NAMALWA (cell line): Measurements from ENCODE around the gene PDZD2.
"Not testable (repeated sequence)": the region's sequence is repeated elsewhere in the genome, so short reads cannot be mapped to it uniquely, and the experiment has no call there.

Experiments used
- DNase-seq: peaks from one replicate; pipeline ENCODE4 v3.0.0-alpha.2; 2015; ENCODE audit warnings: low spot score

The PDZD2 gene

DNA sequence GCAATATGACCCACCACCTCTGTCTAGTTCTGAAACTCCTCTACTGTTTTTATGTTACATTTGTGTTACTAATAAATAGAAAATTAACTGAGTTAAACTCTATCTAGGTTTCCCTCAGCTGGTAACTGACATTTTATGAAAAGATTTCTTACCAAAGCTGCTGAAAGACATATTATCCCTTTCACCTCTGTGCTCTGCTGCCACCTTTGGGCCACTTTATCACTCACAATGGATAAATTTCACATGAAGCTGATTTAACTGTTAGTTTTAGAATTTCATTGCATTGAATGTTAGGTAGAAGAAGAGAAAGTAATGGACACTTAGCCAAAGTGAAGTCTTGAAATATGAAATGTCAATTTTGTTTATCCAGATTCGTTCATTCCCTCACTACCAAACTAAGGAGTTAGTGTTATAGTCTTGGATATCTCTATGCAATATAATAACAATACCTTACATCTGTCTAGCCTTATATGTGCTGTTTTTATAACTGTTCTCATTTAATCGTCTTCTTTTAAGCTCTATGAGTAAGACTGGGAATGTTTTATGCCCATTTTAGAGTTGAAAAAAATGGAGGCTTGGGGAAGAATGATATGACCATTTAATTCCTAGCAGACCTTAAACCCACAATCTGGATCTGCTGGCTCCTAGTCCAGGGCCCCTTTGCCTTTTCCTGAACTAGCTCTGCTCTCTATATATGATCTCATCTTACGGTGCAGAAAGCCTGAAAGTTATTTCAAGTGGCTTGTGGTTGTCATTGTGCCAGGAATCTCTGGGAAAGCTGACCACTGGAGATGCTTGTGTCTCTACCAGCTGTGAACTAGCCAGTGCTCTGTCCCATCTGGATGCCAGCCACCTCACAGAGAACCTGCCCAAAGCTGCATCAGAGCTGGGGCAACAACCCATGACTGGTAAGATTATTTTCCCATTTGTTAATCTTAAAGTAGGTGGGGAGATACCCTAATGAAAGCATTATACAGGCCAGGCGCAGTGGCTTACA lies 438.1 kb downstream of the PDZD2 start:
- DNase-seq: peak; percentile 76

DNA sequence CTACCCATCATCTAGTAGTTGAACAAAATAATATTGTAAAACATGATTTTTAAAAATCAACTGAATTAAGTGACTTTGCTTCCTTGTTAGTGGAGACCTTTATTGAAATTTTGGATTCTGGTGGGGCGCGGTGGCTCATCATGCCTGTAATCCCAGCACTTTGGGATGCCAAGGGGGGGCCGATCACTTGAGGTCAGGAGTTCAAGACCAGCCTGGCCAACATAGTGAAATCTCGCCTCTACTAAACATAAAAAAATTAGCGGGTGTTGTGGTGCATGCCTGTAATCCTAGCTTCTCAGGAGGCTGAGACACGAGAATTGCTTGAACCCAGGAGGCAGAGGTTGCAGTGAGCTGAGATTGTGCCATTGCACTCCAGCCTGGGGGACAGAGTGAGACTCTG lies 439.9 kb downstream of the PDZD2 start:
- not testable (repeated sequence) for DNase-seq

DNA sequence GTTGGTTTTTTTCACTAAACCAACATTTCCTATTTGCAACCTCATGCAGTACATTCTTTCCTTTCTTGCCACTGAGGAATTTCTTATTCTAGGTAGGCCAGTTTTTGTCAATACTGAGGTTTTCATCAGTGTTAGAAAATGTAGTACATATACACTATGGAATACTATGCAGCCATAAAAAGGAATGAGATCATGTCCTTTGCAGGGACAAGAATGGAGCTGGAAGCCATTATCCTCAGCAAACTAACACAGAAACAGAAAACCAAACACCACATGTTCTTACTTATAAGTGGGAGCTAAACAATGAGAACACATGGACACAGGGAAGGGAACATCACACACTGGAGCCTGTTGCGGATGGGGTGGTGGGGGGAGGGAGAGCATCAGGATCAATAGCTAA lies 441.6 kb downstream of the PDZD2 start:
- not testable (repeated sequence) for DNase-seq

DNA sequence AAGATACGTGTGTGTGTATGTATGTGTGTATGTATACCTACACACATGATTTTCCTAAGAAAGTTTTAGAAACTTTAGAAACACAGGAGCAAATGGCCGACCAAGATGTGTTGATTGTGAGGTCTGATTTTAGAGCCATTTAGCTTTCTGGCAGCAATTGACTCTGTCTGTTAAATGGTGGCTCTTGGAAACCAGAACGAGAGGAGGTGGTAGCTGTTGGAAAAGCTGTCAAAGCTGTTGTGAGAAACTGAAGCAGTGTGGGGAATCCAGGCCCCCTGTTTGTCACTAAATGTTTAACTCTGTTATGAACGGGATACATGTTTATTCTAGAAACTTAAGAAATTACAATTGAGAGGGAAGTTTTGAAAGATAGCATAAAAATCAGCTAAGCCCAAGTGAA lies 443.8 kb downstream of the PDZD2 start:
- DNase-seq: no peak

DNA sequence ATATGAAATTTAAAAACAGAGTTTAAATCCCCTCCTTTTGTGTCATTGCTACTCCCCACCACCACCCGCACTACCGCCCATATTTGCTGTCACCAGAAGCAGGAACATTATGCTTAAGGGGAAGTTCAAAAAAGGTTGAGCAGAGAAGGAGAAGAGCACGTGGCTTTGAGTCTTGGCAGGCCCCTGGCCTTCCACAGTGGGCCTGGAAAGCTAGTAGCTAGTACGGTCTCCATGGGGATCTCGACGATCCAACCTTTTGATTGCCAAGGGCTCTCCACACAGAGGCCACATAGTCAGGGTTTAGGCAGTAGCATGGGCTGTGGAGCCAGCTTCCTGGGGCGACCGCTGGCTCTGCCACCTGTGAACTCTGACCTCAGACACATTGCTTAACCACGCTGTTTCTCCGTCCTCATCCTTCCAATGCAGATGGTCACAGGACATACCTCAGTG lies 445.1 kb downstream of the PDZD2 start:
- no peak for DNase-seq

DNA sequence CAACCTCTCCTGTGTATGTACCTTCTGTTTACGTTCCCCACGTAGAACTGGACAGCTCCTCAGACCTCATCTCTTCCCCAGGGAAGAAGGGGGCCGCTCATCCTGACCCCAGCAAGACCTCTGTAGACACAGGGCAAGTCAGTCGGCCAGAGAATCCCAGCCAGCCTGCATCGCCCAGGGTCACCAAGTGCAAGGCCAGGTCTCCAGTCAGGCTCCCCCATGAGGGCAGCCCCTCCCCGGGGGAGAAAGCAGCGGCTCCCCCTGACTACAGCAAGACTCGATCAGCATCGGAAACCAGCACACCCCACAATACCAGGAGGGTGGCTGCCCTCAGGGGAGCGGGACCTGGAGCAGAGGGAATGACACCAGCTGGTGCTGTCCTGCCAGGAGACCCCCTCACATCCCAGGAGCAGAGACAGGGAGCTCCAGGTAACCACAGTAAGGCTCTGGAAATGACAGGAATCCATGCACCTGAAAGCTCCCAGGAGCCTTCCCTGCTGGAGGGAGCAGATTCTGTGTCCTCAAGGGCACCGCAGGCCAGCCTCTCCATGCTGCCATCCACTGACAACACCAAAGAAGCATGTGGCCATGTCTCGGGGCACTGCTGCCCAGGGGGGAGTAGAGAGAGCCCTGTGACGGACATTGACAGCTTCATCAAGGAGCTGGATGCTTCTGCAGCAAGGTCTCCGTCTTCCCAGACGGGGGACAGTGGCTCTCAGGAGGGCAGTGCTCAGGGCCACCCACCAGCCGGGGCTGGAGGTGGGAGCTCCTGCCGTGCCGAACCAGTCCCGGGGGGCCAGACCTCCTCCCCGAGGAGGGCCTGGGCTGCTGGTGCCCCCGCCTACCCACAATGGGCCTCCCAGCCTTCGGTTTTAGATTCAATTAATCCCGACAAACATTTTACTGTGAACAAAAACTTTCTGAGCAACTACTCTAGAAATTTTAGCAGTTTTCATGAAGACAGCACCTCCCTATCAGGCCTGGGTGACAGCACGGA lies 448.5 kb downstream of the PDZD2 start:
- no peak for DNase-seq

DNA sequence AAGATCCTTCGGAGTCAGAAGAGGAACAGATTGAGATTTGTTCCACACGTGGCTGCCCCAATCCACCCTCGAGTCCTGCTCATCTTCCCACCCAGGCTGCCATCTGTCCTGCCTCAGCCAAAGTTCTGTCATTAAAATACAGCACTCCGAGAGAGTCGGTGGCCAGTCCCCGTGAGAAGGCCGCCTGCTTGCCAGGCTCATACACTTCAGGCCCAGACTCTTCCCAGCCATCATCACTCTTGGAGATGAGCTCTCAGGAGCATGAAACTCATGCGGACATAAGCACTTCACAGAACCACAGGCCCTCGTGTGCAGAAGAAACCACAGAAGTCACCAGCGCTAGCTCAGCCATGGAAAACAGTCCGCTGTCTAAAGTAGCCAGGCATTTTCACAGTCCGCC lies 449.3 kb downstream of the PDZD2 start:
- no peak for DNase-seq

DNA sequence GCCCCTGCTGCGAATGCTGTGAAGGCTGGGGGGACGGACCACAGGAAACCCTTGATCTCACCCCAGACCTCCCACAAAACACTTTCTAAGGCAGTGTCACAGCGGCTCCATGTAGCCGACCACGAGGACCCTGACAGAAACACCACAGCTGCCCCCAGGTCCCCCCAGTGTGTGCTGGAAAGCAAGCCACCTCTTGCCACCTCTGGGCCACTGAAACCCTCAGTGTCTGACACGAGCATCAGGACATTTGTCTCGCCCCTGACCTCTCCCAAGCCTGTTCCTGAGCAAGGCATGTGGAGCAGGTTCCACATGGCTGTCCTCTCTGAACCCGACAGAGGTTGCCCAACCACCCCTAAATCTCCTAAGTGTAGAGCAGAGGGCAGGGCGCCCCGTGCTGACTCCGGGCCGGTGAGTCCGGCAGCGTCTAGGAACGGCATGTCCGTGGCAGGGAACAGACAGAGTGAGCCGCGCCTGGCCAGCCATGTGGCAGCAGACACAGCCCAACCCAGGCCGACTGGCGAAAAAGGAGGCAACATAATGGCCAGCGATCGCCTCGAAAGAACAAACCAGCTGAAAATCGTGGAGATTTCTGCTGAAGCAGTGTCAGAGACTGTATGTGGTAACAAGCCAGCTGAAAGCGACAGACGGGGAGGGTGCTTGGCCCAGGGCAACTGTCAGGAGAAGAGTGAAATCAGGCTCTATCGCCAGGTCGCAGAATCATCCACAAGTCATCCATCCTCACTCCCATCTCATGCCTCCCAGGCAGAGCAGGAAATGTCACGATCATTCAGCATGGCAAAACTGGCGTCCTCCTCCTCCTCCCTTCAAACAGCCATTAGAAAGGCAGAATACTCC lies 450.4 kb downstream of the PDZD2 start:
- DNase-seq: no peak

DNA sequence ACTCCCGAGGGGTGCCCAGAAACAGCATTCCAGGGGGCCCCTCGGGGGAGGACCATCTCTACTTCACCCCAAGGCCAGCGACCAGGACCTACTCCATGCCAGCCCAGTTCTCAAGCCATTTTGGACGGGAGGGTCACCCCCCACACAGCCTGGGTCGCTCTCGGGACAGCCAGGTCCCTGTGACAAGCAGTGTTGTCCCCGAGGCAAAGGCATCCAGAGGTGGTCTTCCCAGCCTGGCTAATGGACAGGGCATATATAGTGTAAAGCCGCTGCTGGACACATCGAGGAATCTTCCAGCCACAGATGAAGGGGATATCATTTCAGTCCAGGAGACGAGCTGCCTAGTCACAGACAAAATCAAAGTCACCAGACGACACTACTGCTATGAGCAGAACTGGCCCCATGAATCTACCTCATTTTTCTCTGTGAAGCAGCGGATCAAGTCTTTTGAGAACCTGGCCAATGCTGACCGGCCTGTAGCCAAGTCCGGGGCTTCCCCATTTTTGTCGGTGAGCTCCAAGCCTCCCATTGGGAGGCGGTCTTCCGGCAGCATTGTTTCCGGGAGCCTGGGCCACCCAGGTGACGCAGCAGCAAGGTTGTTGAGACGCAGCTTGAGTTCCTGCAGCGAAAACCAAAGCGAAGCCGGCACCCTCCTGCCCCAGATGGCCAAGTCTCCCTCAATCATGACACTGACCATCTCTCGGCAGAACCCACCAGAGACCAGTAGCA lies 451.3 kb downstream of the PDZD2 start:
- no peak for DNase-seq

DNA sequence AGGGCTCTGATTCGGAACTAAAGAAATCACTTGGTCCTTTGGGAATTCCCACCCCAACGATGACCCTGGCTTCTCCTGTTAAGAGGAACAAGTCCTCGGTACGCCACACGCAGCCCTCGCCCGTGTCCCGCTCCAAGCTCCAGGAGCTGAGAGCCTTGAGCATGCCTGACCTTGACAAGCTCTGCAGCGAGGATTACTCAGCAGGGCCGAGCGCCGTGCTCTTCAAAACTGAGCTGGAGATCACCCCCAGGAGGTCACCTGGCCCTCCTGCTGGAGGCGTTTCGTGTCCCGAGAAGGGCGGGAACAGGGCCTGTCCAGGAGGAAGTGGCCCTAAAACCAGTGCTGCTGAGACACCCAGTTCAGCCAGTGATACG lies 451.8 kb downstream of the PDZD2 start:
- DNase-seq: no peak

DNA sequence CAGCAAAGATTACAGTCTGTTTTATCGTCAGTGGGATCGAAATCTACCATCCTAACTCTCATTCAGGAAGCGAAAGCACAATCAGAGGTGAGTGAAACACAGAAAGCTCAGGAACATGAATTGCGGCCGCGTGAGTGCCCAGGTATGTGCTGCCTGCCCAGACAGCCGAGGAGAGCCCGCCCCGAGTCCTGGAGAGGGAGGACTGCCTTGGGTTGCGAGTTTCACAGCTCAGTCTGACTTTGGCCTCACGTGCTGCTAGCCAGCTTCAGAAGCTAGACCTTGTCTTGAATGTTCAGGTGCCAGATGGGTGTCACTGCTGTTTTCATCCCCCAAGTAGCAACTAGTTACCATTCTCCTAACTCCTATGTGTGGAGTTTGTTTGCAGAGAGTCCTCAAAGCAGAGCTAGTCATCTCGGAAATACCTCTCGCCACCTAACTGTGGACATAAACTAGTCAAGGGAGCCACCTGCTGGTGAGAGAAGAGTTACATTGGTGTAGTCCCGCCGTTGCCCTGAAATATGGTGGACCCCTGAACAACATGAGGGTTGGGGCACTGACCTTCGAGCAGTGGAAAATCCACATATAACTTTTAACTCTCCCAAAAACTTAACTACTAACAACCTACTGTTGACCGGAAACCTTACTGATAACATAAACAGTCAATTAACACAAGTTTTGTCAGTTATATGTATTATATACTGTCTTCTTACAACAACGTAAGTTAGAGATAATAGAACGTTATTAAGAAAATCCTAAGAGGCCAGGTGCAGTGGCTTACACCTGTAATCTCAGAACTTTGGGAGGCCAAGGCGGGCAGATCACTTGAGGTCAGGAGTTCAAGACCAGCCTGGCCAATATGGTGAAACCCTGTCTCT lies 454.2 kb downstream of the PDZD2 start:
- peak; percentile 89 for DNase-seq

DNA sequence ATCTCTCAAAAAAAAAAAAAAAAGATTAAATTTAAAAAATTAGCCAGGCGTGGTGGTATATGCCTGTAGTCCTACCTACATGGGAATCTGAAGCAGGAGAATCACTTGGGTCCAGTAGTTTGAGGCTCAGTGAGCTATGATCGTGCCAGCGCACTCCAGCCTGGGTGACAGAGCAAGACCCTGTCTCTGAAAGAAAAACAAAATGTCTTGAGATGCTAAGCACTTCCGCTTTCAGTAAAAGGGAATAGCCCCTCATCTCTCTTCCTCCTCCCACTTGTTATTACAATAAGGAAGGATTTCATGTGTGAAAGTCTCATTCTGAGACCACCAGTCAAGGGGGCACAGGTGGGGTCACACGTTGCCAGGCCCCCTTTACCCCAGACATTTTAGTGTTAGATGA lies 455.8 kb downstream of the PDZD2 start:
- DNase-seq: no peak

DNA sequence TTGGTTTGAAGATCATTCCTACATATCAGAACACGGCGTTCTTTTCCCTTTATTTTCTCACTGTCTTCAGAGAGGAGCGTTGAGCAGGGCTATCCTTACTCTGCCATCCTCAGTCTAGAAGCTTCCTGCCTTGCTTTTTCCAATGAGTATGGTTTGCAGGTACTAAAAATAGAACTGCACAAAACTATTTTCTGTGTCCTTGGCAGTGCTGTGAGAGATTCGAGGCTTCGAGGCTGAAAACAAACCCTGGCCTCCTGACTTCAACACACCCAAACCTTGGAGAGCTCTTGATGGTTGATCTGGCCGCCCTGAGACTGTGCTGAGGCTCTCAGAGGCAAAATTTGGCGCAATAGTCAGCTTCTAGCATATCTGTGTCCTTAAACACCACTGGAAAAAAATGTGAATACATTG lies 456.3 kb downstream of the PDZD2 start:
- no peak for DNase-seq

DNA sequence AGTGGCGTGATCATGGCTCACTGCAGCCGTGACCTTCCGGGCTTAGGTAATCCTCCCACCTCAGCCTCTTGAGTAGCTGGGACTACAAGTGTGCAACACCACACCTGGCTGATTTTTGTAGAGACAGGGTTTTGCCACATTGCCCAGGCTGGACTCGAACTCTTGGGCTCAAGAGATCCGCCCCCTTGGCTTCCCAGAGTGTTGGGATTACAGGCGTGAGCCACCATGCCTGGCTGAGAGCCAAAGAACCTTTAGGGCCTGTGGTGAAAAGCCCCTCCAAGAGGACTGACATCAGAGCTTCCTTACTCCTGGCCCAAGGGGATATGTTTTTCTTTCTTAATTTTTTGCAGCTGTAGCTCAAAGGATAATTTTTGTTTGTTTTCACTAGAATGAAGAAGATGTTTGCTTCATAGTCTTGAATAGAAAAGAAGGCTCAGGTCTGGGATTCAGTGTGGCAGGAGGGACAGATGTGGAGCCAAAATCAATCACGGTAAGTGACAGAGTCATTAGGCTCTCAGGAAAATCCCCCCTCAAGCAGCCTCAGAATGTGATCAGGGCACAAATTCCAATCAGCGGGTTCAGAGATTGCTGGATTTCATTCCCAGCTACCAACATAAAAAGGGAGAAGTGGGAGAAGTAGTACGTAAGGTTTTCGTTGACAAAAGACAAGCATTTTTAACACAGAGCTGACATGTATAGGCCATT lies 458.1 kb downstream of the PDZD2 start:
- DNase-seq: no peak

DNA sequence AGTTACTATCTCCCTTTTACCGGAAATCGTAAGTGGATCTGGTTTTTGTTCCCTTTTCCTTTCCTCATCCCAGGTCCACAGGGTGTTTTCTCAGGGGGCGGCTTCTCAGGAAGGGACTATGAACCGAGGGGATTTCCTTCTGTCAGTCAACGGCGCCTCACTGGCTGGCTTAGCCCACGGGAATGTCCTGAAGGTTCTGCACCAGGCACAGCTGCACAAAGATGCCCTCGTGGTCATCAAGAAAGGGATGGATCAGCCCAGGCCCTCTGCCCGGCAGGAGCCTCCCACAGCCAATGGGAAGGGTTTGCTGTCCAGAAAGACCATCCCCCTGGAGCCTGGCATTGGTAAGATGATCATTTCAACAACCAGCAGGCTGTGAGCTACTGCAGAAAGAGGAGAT lies 459.4 kb downstream of the PDZD2 start:
- DNase-seq: no peak

DNA sequence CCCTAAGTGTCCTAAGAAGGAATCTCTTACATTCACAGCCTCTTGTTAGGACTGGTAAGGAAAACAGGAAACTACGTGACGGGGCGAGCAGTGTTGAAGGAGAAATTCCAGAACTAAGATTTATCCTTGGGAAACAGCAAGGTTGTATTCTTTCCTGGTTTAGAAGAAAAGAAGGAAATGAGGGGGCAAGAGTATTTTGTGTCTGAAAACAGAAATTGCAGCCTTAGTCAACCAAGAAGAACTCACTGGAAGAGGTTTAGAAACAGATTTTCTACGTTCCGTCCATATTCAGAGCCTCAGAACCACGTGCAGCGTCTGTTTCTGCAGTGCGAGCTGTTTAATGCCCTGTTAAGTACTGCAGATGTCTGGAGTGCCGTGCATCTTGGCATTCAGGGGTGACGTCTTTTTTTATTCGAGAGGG lies 460.0 kb downstream of the PDZD2 start:
- no peak for DNase-seq

DNA sequence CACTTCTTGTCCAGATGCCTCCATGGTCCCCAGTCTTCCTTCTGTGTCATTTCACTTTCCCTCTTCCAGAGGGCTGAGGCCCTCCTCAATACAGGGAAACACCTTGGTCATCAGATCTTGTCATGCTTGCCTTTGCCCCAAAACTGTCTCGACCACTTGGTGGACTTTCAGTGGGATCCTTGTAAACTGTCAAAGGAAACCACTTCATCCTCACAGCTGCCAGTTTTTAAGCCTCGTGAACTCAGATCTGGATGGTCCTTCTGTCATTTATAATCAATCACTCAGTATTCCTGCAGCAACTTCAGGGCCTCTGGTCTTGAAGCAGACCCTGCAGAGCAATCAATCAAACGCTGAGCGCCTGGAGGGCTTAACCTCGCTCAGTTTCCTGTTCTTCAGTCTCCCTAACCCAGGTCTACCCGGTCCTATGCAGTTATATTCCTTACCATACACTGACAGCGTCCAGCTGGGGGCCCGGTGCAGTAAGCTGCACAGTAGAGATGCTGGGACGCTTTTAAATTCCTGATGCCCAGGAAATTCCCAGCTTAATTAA lies 460.6 kb downstream of the PDZD2 start:
- DNase-seq: no peak

DNA sequence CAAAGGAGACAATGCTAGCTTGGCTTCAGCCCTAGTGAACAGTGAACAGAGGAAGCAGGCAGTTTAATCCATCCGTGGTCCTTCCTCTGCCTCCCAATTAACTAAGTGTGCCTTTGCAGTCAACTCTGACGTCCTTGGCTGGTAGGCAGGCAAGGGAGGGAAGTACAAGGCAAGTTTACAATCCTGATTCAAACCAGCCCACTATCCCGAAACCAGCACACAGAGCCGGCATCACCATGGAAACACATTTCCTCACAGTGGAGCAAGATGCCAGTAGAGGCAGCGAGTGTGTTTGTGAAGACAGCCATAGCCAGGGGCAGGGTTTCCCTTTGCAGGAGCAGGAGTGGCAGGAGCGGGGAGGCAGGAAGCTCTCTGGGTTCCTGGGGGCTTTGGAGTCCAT lies 461.3 kb downstream of the PDZD2 start:
- no peak for DNase-seq

DNA sequence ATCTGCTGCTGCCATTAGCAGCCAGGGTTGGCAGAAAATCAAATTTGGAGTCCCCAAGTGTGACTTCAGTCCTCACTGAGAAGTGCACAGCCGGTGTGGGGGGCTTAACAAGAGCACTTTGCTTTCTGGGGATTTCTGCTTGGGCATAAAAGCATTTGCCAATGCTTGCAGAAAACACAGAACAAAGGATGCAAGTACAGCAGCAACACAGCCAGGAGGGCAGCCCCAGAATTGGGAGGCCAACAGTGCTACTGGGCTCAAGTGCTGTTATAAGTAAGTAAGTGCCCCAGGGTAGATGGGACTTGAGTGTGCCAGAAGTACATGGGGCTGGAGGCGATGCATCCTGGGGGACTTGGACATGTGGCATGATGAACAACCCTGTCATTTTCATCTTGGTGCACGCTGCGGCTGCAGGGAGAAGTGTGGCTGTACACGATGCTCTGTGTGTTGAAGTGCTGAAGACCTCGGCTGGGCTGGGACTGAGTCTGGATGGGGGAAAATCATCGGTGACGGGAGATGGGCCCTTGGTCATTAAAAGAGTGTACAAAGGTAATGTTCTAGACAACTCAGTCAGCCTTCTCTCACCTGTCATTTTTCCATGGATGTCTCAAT lies 461.9 kb downstream of the PDZD2 start:
- DNase-seq: no peak
